SIG-M5 treated with dmso at 0.1 percent for 504 hours (cell line): Measurements from ENCODE around the gene OR10A4.
"Not testable (repeated sequence)": the region's sequence is repeated elsewhere in the genome, so short reads cannot be mapped to it uniquely, and the experiment has no call there.

Experiments
- DNase-seq: peaks from one replicate; lab custom pipeline; 2025; ENCODE audit not compliant: unreplicated experiment; lab: John Stamatoyannopoulos, UW

Gene OR10A4

GRCh38 chr11:6895010-6895409 is 18.6 kb downstream of the OR10A4 start:
- no peak for DNase-seq

- DNase-seq = no peak
Observed at GRCh38 chr11:6898911-6899310, 22.5 kb downstream of the OR10A4 start.

DNA sequence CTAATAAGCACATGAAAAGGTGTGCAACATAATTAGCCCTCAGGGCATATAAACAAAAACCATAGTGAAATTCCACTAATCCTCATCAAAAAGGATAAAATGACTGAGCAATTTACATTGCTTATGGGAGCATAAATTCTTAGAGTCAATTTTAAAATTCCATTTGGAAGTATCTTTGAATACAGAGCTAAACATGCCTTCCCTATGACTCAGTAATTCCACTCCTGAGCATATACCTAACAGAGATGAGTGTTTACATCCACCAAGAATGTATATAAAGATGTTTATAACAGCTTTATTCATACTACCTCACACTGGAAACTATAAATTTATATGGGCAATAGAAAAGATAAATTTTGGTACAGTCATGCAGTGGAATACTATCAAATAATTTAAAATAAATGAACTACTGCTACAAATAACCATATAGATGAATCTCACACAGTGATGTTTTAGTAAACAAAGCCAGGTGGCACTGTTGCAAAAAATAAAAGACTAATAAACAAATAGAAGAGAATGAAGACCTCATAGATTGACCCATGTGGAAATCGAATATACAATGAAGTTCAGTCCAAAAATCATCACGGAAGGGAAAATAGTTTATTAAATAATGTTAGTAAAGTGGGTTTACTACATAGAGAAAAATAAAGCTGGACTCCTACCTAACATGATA is 24.0 kb downstream of the OR10A4 start:
- no peak for DNase-seq

GRCh38 chr11:6904804-6905203 is 28.4 kb downstream of the OR10A4 start:
- not testable (repeated sequence) for DNase-seq

DNA sequence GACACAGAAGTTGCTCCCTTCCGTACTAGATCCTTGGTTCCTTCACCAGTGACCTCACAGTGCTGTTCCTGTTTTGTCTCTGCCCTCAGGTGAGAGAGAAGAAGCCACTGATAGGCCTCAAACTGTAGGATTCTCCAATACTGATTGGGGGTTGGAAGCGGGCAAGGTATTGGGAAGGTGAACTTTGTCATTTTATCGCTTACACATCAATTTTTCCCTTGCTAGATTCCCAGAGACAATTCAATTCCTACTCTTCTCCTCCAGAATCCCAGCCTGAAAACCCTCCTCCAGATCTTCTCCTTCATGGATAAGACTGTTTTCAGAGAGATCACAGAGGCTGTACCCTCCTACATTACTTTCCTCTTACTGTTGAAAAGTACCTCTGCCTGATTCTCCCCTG is 35.0 kb downstream of the OR10A4 start:
- no peak for DNase-seq

GRCh38 chr11:6911948-6912347 is 35.5 kb downstream of the OR10A4 start:
- no peak for DNase-seq

GRCh38 chr11:6919698-6920097 is 43.3 kb downstream of the OR10A4 start:
- DNase-seq = no peak

- no peak for DNase-seq
Observed at GRCh38 chr11:6920702-6921101, 44.3 kb downstream of the OR10A4 start, which contains the start of gene OR2D3. TSS of gene OR2D3 (plus strand) at chr11:6921002. CDS start at chr11:6921002, 0 bp downstream.

DNA sequence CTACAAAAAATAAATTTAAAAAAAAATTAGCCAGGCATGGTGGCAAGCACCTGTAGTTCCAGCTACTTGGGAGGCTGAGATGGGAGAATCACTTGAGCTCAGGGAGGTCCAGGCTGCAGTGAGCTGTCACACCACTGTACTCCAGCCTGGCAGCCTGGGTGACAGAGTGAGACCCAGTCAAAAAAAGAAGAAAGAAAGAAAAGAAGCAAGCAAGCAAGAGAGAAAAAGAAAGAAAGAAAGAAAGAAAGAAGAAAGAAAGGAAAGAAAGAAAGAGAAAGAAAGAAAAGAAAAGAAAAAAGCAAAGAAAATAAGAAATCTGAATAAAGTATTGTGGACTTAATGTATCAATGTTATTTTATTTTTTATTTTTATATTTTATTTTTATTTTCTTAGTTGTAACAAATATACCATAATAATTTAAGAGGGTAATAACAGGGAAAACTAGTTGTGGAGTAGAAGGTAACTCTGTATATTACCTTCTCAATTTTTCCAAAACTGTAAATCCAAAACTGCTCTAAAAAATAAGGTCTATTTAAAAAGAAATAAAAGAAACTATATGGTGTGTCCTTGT is 48.7 kb downstream of the OR10A4 start:
- no peak for DNase-seq

DNA sequence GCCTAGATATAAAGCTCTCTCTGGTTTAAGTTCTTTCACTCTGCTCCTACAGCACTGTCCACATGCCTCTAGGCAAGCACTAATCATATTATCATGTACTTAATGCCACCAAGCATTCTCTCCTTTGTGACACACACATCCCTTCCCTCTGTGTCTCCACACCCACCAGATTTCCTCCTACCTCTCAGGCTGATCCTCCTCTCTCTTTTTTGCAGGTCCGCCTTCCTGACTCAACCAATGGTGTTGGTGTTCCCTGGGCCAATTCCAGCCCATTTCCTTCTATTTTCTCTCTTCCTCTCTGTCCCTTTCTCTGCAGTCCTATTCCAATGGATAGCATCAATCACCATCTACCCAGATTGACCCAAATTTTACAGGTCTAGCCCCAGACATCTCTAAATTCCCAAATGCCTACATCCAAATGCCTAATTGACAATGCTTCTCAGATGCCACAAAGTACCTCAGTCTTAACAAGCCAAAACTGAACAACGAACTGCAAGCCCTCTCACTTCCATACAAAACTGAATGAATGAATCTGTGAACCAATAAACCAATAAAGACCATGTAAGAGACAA is 49.3 kb downstream of the OR10A4 start:
- no peak for DNase-seq

- peak; percentile 69 for DNase-seq
Observed at GRCh38 chr11:6926208-6927029, 50.0 kb downstream of the OR10A4 start, which contains the start of gene ZNF215. TSS of gene ZNF215 (plus strand) at chr11:6926426. CDS start at chr11:6932273, 5,847 bp downstream.

DNA sequence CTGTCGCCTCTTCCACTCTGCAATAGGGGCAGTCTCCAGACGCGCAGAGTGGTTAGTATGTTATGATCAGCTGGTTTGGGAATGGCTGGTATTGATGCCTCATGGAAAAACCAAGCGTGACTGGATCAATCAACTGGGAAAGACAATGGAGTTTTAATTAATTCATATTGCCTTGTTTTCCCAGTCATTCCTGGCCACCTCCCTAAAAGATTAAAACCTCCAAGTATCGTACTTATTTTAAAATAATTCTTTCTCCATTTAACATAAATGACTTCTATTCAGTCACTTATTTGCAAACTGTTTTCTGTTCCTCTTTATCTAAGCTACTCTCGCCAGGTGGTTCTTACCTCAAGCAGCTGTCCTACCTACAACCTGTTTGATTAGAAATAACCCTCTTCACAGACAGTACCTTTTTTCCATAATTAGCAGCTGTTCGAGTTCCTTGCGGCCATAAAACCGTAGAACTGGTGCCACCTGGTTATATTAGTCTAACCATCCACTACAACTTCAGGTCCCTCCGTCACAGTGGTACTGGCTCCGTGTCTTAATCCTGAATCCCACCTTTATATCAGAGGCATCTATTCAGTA is 50.7 kb downstream of the OR10A4 start:
- no peak for DNase-seq
